ENCODE results near the gene FBXW2. TPM values are rescaled to one million over a fixed set of nuclear protein-coding genes. Genes with fewer than 3 reads are reported as not detected.

FBXW2 gene
- total RNA-seq, 1 donor from 2014 or later: 72.9 TPM

DNA sequence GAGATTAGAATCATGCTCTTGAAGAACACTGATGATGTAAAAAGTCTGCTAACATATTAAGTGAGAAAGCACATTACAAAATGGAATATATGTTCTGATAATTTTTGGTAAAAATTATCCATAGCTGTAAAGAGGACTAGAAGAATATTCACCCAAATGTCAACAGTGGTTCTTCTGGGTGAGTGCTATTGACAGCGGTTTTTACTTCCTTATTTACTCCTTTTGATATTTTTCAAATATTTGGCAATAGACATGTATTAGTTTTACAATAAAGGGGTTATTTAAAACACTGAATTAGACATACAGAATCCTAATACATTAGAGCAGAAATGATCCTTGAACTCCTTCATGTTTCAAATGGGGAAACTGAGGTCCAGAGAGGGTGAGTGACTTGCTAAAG, 52.0 kb downstream of the FBXW2 start:
- no peak for DNase-seq (ENCODE audit: low spot score)
- Mint-ChIP-seq H3K27me3 (ENCODE audit: low read depth) (no peaks in the 10 kb centered on the region), H3K36me3 (ENCODE audit: low read depth) (no peaks in the 10 kb centered on the region), H3K4me3 (ENCODE audit: unreplicated experiment) (no peak overlapping the region), H3K4me1 (ENCODE audit: low read depth) (no peaks in the 10 kb centered on the region), H3K27ac (ENCODE audit: unreplicated experiment) (no peak overlapping the region), H3K9me3 (ENCODE audit: low read depth) (no peaks in the 10 kb centered on the region)
- TF ChIP-seq CTCF (IDR thresholded peaks at IDR 0.05): no peak

GRCh38 chr9:120740132-120740531, 53.1 kb downstream of the FBXW2 start:
- H3K27me3 Mint-ChIP-seq (ENCODE audit: low read depth): no peaks in the 10 kb centered on the region
- H3K9me3 Mint-ChIP-seq (ENCODE audit: low read depth): no peaks in the 10 kb centered on the region
- no peak overlapping the region for H3K4me3 Mint-ChIP-seq (ENCODE audit: unreplicated experiment)
- H3K4me1 Mint-ChIP-seq (ENCODE audit: low read depth): no peaks in the 10 kb centered on the region
- no peaks in the 10 kb centered on the region for H3K36me3 Mint-ChIP-seq (ENCODE audit: low read depth)
- no peak for TF ChIP-seq CTCF (IDR thresholded peaks at IDR 0.05)
- no peak overlapping the region for H3K27ac Mint-ChIP-seq (ENCODE audit: unreplicated experiment)
- DNase-seq (ENCODE audit: low spot score): no peak

DNA sequence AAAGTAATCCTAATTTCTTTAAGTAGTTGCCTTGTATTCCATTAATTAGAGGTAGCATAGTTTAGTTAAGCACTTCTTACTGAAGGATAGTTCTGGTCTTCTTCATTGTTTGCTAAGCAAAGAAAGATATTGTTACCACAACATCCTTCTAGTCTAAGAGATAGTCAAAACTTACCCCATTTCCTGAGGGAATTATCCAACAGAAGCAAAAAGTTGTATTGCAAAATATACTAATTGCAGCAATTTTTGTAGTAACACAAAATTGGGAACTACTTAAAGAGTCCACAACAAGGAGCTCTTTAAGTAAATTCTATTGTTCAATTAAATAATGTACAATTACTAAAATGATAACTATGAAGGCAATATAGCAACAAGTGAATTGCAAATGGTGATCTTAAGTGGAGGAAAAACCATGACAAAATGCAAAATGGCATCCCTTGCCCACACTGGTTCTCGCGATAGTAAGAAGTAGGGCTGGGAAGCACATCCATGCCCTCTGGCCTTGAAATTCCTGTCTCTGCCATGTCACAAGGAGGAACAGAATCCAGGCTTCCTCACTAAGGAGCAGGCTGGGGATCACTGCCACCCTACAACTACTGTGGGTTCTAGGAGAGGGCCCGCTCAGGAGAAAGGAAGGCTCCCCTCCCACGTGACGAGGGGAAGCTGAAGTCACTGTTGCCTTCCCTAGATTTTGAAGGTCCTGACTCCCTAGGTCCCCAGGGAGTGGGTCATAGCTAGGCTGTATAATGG, 55.6 kb downstream of the FBXW2 start:
- no peaks in the 10 kb centered on the region for H3K36me3 Mint-ChIP-seq (ENCODE audit: low read depth)
- no peak for DNase-seq (ENCODE audit: low spot score)
- no peak for TF ChIP-seq CTCF (IDR thresholded peaks at IDR 0.05)
- no peaks in the 10 kb centered on the region for H3K27me3 Mint-ChIP-seq (ENCODE audit: low read depth)
- no peaks in the 10 kb centered on the region for H3K9me3 Mint-ChIP-seq (ENCODE audit: low read depth)
- no peak overlapping the region for H3K27ac Mint-ChIP-seq (ENCODE audit: unreplicated experiment)
- peaks cover 11% of the 10 kb centered on the region for H3K4me1 Mint-ChIP-seq (ENCODE audit: low read depth)
- no peak overlapping the region for H3K4me3 Mint-ChIP-seq (ENCODE audit: unreplicated experiment)

DNA sequence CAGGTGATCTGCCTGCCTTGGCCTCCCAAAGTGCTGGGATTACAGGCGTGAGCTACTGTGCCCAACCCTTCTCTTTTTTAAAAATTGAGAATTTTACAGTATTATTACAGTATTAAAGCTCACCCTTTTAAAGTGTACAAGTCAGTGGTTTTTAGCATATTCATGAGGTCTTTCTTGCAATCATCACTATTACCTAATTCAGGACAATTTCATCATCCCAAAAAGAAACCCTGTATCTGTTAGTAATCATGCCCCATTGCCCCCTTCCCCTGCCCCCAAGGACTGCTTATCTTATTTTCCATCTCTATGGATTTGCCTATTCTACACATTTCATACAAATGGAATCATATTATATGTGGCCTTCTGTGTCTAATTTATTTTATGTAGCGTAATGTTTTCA, 56.3 kb downstream of the FBXW2 start:
- TF ChIP-seq CTCF (IDR thresholded peaks at IDR 0.05): no peak
- Mint-ChIP-seq H3K9me3 (ENCODE audit: low read depth) (no peaks in the 10 kb centered on the region), H3K4me1 (ENCODE audit: low read depth) (peaks cover 14% of the 10 kb centered on the region), H3K27me3 (ENCODE audit: low read depth) (no peaks in the 10 kb centered on the region), H3K36me3 (ENCODE audit: low read depth) (no peaks in the 10 kb centered on the region), H3K27ac (ENCODE audit: unreplicated experiment) (no peak overlapping the region), H3K4me3 (ENCODE audit: unreplicated experiment) (no peak overlapping the region)
- no peak for DNase-seq (ENCODE audit: low spot score)

- H3K36me3 Mint-ChIP-seq (ENCODE audit: low read depth): no peaks in the 10 kb centered on the region
- H3K4me1 Mint-ChIP-seq (ENCODE audit: low read depth): peaks cover 27% of the 10 kb centered on the region
- no peak for DNase-seq (ENCODE audit: low spot score)
- H3K9me3 Mint-ChIP-seq (ENCODE audit: low read depth): no peaks in the 10 kb centered on the region
- H3K4me3 Mint-ChIP-seq (ENCODE audit: unreplicated experiment): no peak overlapping the region
- no peak for TF ChIP-seq CTCF (IDR thresholded peaks at IDR 0.05)
- no peaks in the 10 kb centered on the region for H3K27me3 Mint-ChIP-seq (ENCODE audit: low read depth)
- H3K27ac Mint-ChIP-seq (ENCODE audit: unreplicated experiment): no peak overlapping the region
Measured at GRCh38 chr9:120735415-120736126, 57.6 kb downstream of the FBXW2 start.

Data from chondrocyte (in vitro differentiated cells).